PC-9 (cell line): ENCODE results near the gene PIK3C3.
A peak's percentile ranks its signal among the peaks of the same experiment; 100 is the strongest.

Experiments
- CTCF ChIP-seq: fragments of 200-600 bp; sonication (generic); conservative IDR thresholded peaks from 2 replicates; pipeline ENCODE4 v1.6.1; 2017; ENCODE audit warnings: mixed run types, antibody characterized with exemption, mild to moderate bottlenecking, moderate library complexity
- EZH2 ChIP-seq: fragments of 200-600 bp; sonication (generic); IDR thresholded peaks from 2 replicates; pipeline ENCODE4 v1.8.0; 2017; ENCODE audit warnings: antibody characterized with exemption, low read depth

GRCh38 chr18:42053188-42053781 lies 98.3 kb downstream of the PIK3C3 start:
- TF ChIP-seq CTCF = peak; percentile 82
- TF ChIP-seq EZH2 = no peak
